A549 (cell line): Measurements from ENCODE around the gene PEPD.

ENCODE experiments used
- CTCF ChIP-seq: fragments of >200 bp; sonication (Bioruptor Twin); formaldehyde crosslinking; IDR thresholded peaks from 3 replicates; pipeline ENCODE4 v1.5.1; 2016
- EHF ChIP-seq: fragments of 250-450 bp; sonication (Bioruptor Pico); IDR thresholded peaks from 2 replicates; pipeline ENCODE4 v1.5.0; 2020; ENCODE audit warnings: mild to moderate bottlenecking
- HOXA7 ChIP-seq: fragments of 250-450 bp; sonication (Bioruptor Pico); IDR thresholded peaks from 2 replicates; pipeline ENCODE4 v1.5.0; 2020; ENCODE audit warnings: mild to moderate bottlenecking, moderate library complexity
- MYC ChIP-seq: IDR thresholded peaks from 2 replicates; pipeline ENCODE4 v1.6.1; 2012; ENCODE audit warnings: mild to moderate bottlenecking, inconsistent platforms, low read length, improper control_type of control experiment, borderline replicate concordance
- RAD21 ChIP-seq, 2 experiments: fragments of >200 bp in 1 of 2; sonication (Bioruptor Twin) in 1 of 2; formaldehyde crosslinking in 1 of 2; IDR thresholded peaks in 1 of 2; conservative IDR thresholded peaks in 1 of 2; 2 replicates in 1 of 2; 3 replicates in 1 of 2; pipeline ENCODE4 v1.6.1; 2012 to 2018; ENCODE audit warnings: inconsistent platforms in 1 of 2
- REST ChIP-seq: fragments of 200-600 bp; sonication (generic); IDR thresholded peaks from 2 replicates; pipeline ENCODE4 v1.6.1; 2016; ENCODE audit warnings: antibody characterized with exemption, mild to moderate bottlenecking, moderate library complexity
- SMC3 ChIP-seq: fragments of >200 bp; sonication (Bioruptor Twin); formaldehyde crosslinking; IDR thresholded peaks from 3 replicates; pipeline ENCODE4 v1.6.1; 2018; ENCODE audit warnings: inconsistent platforms
- SREBF2 ChIP-seq: fragments of 450-650 bp; IDR thresholded peaks from 2 replicates; pipeline ENCODE4 v1.6.1; 2014; ENCODE audit warnings: mild to moderate bottlenecking, moderate library complexity

- TF ChIP-seq CTCF (no peak), SREBF2 (no peak), RAD21 (conservative IDR thresholded peaks at IDR 0.05 in 1 of 2, IDR thresholded peaks at IDR 0.05 in 1 of 2) (no peak), SMC3 (no peak), REST (no peak), MYC (no peak), EHF (no peak), HOXA7 (no peak)
Observed at GRCh38 chr19:33473653-33474305, 47.8 kb downstream of the PEPD start.
